Cerebellar cortex (tissue), 1 donor: ENCODE data around the gene JCAD.

Source experiments
- DNase-seq: peaks from one replicate; pipeline ENCODE4 v3.0.0-alpha.2; 2015; ENCODE audit warnings: low spot score

Gene JCAD

DNA sequence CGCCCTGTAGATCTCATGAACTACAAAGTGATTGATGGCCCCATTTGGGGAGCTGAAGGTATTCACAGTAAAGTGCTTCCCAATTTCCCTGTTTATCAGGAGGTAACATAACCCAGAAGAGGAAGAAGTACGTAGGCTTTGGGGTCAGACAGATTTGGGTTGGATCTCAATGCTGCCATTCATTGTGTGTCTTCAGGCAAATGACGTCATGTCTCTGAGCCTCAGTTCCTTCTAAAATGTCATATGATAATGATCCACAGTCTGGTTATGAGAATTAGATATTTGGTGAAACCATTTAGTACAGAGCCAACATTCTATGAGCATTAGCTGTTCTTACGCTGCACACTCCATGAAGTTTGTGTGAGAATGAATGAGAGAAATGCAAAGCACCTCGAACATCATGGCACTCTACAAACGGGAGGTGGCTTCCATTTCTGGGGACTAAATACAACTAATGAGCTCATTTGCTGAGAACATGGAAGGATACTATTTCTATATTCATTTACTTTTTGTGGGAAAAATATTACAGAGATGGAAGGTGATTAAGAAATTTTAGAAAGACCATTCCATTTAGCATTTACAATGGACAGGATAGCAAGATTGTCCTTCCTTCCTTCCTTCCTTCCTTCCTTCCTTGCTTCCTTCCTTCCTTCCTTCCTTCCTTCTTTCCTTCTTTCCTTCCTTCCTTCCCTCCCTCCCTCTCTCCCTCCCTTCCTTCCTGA is 13.8 kb upstream of the JCAD start:
- no peak for DNase-seq

DNA sequence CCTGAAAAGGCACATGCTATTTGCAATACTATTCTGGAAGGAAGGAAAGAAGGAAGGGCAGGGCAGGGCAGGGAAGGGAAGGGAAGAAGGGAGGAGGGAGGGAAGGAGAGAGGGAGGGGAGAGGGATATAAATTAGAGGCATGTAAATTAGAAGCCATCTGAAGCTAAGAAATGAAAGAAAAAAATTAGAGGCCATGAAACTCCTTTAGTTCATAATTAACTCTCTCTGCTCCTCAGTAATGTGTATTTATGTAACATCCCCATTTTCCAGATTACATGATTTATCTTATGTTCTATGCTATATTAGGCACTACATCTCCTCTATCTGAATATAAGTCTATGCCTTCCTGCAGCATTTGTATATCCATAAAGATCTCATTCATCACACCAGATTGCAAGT is 12.7 kb upstream of the JCAD start:
- no peak for DNase-seq

- no peak for DNase-seq
These were observed 10.8 kb upstream of the JCAD start for GRCh38 chr10:30070001-30070685.

DNA sequence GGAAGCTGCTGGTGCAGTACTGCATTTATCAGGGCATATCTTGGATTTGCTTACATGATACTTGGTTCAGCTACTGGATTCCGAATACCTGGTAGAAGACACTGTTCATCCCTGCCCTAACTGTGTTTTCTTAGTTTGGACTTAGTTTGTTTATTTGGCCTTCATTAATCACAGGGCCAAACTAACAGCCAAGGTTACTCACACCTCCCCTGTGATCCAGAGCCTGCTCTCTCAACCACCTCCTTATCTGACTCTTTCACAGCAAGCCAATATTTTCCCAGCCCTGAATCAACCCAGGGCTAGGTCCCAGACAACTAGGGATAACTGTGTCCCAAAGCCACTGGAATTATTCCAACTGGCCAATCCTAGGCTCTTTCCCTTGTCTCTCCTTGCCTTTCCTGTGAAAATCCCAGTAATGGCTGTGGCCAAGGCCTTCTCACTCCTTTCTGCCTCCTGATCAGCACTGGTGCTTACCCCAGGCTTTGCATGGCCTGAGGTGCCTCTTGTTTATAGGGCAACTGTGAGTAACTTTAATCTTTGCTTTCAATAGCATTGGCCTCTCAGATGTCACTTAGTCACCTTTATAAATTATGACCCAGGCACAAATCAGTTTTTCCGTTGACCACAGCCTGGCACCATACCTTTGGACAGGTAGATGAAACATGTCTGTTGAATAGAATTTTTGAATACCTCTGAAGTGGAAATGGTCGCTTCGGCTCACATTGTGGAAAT is 9.3 kb upstream of the JCAD start:
- DNase-seq, result no peak

- DNase-seq, result no peak
These were observed 3.7 kb upstream of the JCAD start for GRCh38 chr10:30063099-30063498.

- no peak for DNase-seq
These were observed 3.2 kb upstream of the JCAD start for GRCh38 chr10:30062582-30062981.

- DNase-seq, result no peak
These were observed 2.7 kb upstream of the JCAD start for GRCh38 chr10:30062090-30062489.

DNA sequence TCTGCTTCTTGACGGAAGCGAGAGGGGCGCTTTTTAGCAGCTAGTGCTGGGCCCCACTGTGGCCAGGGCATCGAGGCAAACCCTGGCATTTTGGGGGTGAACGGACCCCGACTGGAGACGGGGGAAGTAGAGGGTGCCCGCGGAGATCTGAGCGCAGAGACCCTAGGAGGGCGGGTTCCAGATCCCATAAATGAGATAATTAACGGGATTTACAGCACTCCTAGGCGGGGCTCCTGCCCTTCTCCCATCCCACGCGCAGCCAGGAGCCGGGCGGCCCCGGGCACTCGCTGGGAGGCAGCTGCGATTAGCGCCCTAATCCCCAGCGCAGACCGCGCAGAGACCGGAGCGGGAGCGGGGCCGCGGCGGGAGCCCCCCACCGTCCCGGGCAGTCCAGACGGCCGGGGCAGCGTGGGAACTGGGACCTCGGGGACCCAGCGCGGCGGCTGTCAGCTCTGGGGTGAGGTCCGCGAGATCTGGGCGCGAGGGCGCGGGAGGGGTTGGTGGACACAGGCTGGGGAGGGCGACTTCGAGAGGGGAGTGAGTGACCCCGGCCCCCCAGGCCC is 735 bp downstream of the JCAD start:
- DNase-seq, result no peak

GRCh38 chr10:30057894-30058556 is 1.4 kb downstream of the JCAD start:
- no peak for DNase-seq

- DNase-seq, result no peak
These were observed 2.0 kb downstream of the JCAD start for GRCh38 chr10:30057421-30057841.

DNA sequence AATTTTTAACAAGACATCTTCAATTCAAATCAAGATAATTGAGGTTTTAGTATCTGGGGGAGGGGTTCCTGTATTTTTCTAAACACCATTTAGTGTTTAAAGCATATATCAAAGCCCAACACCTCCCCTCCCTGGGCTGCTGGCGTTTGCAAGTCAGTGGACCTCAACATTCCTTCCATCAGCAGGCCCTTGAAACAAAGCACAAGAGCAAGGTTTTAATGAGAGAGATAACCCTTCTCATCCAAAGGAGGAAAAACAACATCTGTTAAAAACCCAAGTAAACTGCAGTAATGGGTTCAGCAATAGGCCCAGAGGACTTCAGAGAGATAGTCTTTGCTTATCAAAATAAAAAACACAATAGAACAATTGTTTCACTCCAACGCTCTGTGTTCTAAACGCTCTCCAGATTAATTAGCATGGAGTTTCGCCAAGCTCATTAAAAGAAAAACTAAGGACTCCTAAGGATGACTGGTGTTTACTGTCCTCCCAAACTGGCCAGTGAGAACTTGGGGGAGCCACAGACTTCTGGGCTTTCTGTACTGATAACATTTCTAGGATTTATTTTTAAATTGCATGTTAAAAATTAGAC is 2.5 kb downstream of the JCAD start:
- no peak for DNase-seq

DNA sequence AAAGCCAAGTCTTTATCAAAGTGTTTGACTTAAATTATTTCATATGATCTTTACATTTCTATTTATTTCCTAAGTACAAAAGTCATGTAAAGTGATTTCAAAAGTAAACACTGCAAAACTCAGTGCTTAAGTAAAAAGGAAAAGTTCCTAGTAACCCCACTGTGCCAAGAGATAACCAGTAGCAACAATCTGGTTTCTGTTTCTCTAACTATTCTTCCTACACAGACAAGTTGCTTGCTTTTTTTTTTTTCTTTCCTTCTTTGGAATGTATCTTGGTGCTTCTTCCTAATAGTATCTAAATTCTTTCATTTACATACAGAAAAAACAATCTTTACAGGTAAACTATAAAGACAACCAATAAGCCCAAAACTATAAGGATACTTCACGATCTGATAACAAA is 3.1 kb downstream of the JCAD start:
- no peak for DNase-seq

- DNase-seq, result no peak
These were observed 4.1 kb downstream of the JCAD start for GRCh38 chr10:30055226-30055662.

- no peak for DNase-seq
These were observed 7.3 kb downstream of the JCAD start for GRCh38 chr10:30052062-30052461.

- DNase-seq, result no peak
These were observed 8.2 kb downstream of the JCAD start for GRCh38 chr10:30051220-30051619.

DNA sequence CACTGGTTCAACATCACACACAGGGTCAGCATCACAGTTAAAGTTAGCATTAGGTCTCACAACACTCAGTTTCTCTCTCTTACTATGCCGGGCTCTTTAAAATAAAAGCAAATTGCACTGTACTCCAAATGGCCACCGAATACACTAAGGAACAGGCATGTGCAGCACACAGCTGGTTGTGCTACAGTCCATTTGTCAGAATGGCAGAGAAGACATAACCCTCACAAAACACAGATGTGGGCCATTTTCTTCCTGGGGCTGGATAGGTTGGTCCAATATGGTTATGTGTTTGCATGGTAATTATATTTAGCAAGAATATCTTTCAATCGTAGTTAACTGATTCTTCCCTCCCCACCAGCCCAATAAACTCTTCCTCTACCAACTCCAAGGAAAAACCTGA is 9.0 kb downstream of the JCAD start:
- DNase-seq, result no peak

DNA sequence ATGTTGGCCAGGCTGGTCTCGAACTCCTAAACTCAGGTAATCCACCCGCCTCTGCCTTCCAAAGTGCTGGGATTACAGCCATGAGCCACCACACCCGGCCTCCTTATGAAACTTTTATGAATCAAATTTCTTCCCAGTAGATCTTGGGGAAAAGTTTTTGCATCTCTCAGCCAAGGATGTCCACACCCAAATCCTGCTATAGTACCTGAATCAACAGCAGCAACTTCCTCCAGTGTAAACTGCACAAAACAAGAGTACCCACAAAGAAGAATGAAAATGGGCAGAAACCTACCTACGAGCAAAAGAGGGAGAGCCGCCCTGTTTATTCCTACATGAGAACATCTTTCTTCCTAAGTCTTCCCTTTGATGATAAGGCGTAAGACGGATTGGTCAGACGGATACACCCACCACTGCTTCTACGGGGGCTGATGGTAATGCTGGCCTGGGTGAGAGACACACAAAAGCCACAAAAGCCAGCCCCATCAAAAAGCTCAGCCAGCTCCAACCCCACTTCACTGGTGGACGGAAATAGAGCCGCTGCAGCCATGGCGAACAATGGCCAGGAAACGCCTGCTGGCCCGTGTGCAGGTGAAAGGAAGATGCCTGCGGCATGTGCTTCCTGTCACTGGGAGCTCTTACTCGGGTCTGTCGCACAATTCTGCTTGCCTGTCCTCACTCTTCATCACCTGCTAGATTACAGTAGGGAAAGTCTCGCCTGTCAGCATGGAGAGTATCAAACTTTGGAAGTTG is 10.4 kb downstream of the JCAD start:
- no peak for DNase-seq

- no peak for DNase-seq
These were observed 11.4 kb downstream of the JCAD start for GRCh38 chr10:30047924-30048531.

DNA sequence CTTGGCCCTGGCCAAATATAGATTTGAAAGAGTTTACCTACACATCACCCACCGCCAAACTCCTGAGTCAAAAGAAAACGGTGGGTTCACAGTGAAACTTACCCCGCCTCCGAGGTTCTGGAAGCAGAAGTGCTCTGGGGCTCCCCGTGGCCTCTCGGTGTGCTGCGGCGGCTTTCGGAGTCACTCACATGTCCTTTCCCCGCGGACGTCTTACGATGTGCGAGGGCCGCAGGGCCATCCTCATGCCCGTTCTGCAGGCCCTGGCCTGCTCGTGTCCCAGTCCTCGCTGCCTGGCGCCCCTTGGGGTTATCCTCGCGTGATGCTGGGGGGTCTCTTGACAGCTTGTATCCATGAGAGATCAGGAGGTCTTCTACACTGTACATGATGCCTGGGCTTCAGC is 12.0 kb downstream of the JCAD start:
- DNase-seq, result no peak

- DNase-seq, result no peak
These were observed 12.9 kb downstream of the JCAD start for GRCh38 chr10:30046476-30046875.

DNA sequence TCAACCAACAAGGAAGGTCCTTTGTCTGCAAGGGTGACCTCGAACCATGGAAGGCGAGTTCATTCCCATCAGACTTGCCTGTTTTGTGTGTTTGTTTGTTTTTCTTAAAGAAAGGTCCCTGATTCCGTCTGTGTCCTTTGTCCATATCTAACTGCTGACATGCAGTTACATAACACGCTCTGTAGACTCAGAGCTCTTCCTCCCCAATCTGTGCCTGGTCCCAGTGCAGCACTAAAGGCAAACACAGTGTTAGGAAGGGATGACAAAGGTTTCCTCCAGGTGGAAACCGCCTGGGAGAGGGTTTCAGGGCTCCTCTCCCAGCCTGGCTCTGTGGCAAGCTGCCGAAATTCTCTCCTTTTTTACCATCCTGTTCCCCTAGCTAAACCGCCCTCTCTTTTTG is 13.4 kb downstream of the JCAD start:
- DNase-seq, result no peak
